NOMO-1 treated with DMSO at 0.1 percent for 48 hours (cell line): ENCODE results near the gene PRR36.
A peak's percentile ranks its signal among the peaks of the same experiment; 100 is the strongest.
"Not testable (repeated sequence)": the region's sequence is repeated elsewhere in the genome, so short reads cannot be mapped to it uniquely, and the experiment has no call there.

Source experiments
- DNase-seq: peaks from one replicate; lab custom pipeline; 2025; ENCODE audit not compliant: unreplicated experiment; lab: John Stamatoyannopoulos, UW

The PRR36 gene

DNA sequence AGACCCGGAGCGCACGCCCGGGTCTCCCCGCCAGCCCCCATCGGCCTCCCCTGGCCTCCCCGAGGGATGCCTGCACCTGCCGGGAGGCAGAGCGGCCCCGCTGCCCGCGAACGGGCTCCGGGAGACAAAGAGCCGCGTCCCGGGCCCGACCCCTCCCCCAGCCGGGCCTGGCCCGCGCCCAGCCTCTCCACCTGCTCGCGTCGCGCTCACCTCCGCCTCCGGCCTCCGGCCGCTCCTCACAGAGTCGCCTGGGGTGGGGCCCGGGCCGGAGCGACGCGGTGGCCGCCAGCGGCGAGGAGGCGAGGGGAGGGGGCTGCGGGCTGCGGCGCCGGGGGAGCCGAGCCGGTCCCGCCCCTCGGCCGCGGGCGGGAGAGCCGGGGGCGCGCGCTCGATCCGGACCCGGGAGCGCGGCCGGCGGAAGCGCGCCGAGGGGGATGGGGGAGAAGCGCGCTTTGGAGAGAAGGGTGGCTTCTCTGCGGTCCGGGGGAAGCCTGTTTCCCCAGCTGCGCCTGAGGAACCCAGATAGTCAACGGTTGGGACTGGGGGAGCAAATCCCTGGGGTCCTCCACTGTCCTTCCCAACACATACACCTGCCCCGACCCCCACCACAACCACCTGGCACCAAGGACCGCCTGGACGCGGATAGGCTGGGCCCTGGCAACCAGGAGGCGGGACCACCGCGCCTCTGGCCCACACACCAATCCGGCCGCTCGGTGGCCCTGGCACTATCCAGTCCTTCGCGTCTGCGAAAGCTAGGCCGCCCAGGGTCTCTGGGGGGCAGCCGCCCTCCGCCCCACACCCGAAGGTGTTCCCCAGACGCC lies at the start of gene PRR36:
TSS of gene PRR36 (minus strand) at position 315 of the 821 bp plus-strand sequence. CDS start 701 bp downstream, outside the sequence.
- DNase-seq = no peak

- DNase-seq = no peak
Measured at GRCh38 chr19:7923295-7924191, 49.4 kb upstream of the PRR36 start.

GRCh38 chr19:7922836-7923195 lies 48.6 kb upstream of the PRR36 start:
- DNase-seq = no peak

GRCh38 chr19:7921967-7922835 lies 48.0 kb upstream of the PRR36 start:
- no peak for DNase-seq

DNA sequence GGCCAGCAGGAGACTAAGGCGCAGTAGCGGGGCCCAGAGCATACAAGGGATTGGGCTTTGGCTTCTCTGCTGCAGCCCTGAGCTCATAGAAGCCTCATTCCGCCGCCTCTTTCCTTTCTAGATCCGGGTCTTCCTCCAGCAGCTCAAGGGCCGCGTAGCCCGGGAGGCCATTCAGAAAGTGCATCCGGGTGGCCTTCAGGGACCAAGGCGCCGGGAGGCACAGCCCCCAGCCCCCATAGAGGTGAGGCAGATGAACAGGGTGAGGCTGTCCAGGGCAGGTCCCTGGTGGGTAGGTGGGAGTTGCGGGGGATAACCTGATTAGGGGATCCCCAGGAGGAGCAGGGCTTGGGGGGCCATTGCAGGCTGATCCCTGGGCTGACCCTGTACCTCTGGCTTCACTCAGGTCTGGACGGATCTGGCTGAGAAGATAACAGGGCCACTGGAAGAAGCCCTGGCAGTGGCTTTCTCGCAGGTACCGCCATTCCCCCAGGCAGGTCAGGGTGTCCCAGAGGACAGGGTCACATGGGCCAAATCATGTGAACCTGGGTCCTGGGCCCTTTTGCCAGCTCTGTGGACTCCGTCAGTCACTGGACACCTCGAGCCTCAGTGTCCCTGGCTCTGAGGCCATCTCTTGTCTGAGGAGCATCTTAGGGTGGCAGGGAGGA lies 47.2 kb upstream of the PRR36 start:
- DNase-seq = no peak

DNA sequence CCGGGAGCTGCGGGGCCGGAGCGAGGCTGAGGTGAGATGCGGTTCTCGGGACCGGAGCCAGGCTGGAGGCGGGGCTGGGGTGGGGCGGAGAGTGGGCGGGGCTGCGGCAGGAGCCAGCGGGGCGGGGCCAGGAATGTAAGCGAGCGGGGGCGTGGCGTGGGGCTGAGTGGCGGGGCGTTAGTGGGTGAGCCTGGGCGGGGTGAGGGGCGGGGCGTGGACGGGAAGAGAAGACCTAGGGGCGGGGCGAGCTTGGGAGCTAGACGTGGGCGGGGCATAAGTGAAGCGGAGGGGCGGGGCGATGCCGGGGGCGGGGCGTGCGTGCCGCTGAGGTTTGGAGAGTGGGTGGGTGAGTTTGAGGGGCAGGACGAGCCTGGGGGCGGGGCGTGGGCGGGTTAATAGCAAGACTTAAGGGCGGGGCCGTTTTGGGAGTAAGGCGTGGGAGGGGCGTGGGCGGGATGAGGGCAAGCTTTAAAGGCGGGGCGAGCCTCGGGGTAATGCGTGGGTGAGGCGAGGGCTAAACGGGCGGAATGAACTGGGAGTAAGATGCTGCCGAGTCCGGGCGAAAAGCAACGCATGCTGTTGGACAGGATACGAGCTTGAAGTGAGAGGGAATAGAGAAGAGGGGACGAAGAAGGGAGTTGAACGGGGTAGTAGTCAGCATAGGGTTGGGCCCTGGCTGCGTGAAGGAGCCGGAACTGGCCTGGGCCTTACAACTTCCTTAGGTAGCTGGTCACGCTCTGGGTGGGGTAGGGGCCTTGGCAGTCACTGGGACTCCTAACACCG lies 46.5 kb upstream of the PRR36 start:
- peak; percentile 96 for DNase-seq

- DNase-seq = peak; percentile 85
Measured at GRCh38 chr19:7919610-7920518, 45.7 kb upstream of the PRR36 start, which contains the start of gene SNAPC2. Gene SNAPC2 (plus strand): TSS chr19:7920338. CDS start chr19:7920367, 29 bp downstream.

DNA sequence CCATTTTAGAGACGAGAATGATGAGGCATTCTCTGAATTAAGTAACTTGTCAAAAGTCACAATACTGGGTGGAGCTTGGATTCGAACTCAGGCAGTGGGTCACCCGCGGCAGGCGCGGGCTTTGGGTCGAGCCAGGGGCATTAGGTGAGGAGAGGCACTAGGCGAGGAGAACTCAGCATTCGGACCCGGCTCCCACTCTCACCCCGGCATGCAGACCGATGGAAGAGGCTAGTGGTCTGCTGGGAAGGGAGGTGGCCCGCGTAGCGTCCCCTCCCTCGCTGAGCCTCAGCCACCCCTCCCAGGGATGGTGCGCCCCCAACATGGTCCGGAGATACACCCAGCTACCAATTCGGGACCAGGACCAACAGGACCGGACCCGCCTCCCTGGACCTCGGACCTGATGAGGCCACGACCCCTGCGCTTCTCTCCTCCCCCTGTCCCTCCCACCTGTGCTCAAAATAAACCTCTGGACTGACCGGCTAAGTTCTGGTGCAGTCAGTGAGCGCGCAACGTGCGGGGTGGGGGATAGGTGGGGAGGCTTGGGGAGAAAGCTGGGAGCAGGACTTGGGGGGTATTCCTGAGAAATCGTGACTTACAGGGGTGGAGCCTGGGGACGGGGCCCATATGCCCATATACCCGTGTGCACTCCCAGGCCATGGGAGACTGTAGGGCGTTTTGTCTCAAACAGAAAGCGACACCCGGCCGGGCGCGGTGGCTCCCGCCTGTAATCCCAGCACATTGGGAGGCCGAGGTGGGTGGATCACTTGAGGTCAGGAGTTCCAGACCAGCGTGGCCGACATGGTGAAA lies 44.6 kb upstream of the PRR36 start:
- DNase-seq = no peak

GRCh38 chr19:7918062-7918614 lies 43.9 kb upstream of the PRR36 start:
- not testable (repeated sequence) for DNase-seq

- DNase-seq = peak; percentile 44
Measured at GRCh38 chr19:7917267-7918061, 43.3 kb upstream of the PRR36 start.

GRCh38 chr19:7916955-7917266 lies 42.7 kb upstream of the PRR36 start:
- no peak for DNase-seq

GRCh38 chr19:7916103-7916954 lies 42.1 kb upstream of the PRR36 start:
- DNase-seq = peak; percentile 33

GRCh38 chr19:7915250-7916102 lies 41.3 kb upstream of the PRR36 start:
- no peak for DNase-seq

- DNase-seq = no peak
Measured at GRCh38 chr19:7914598-7915045, 40.4 kb upstream of the PRR36 start, which contains the start of gene TGFBR3L. Gene TGFBR3L (plus strand): TSS chr19:7914830.

GRCh38 chr19:7914099-7914498 lies 39.9 kb upstream of the PRR36 start:
- DNase-seq = no peak
